ENCODE measurements around the gene C1QTNF9. TPM values are rescaled to one million over a fixed set of nuclear protein-coding genes. Genes with fewer than 3 reads are reported as not detected.
"Not testable (repeated sequence)": the region's sequence is repeated elsewhere in the genome, so short reads cannot be mapped to it uniquely, and the experiment has no call there.

C1QTNF9 gene
- total and polyA plus RNA-seq, 2 donors (not counting 3 experiments of a cell fraction or from before 2014, with no cell fraction given): not detected

DNA sequence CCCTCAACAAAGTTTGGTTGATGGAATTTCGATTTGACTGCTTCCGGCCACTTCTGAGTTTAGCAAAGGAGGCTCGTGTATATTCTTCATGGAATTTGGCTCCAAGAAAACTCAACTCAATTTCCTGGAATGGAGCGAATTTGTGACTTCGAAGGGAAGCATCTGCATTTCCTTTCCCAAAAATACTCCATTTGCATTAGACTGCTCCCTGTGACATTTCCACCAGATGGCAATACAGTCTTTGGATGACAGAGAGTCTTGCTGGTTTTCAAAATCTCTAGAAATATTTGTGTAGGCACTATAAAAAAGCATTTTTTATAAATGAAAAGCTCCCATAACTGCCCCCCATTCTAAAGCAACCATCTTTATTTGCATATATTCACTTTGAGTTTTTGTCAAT is 4.1 kb downstream of the C1QTNF9 start:
- no peak overlapping the region for H3K9ac ChIP-seq (replicated peaks; ENCODE audit: extremely low read depth, insufficient read depth, low read length)
- H3K4me1 ChIP-seq (ENCODE audit: control insufficient read depth, extremely low read depth, insufficient read depth, low read length): no peaks in the 10 kb centered on the region
- CTCF ChIA-PET: interaction anchor here (0.6 to 1.3 kb wide), 4 partner anchors 11 to 414 kb away, joined by 3 to 4 read pairs (median 4); no protein-coding TSS in a partner anchor
- H4K20me1 ChIP-seq (replicated peaks; ENCODE audit: control insufficient read depth, extremely low read depth, insufficient read depth, low read length): no peaks in the 10 kb centered on the region
- dilution Hi-C loops (cut with MboI; ENCODE audit: extremely low pct_ligation_motif_present, low sequenced_read_pairs): no loop called here
- FAIRE-seq (peak; percentile 84), DNase-seq (ENCODE audit: low read depth, low spot score) (no peak)
- no peaks in the 10 kb centered on the region for H3K36me3 ChIP-seq (ENCODE audit: control insufficient read depth in 2 of 2, extremely low read depth in 1 of 2, insufficient read depth in 2 of 2, low read length in 2 of 2)
- H3K4me2 ChIP-seq (ENCODE audit: insufficient read depth, low read length): no peak overlapping the region
- no peaks in the 10 kb centered on the region for H3K79me2 ChIP-seq (ENCODE audit: control insufficient read depth, insufficient read depth, low read length)
- intact Hi-C loops (cut with micrococcal nuclease): no loop called here
- H3K4me3 ChIP-seq (replicated peaks in 1 of 3; ENCODE audit: insufficient read depth in 1 of 3, low read depth in 1 of 3, low read length in 3 of 3): no peak overlapping the region
- H3K9me1 ChIP-seq (replicated peaks; ENCODE audit: control insufficient read depth, extremely low read depth, insufficient read depth, low read length): no peaks in the 10 kb centered on the region
- H2AFZ ChIP-seq (ENCODE audit: low read depth, low read length): no peak overlapping the region
- H3K27ac ChIP-seq (ENCODE audit: insufficient read depth, low read depth, low read length): no peak overlapping the region
- no peaks in the 10 kb centered on the region for H3K27me3 ChIP-seq (ENCODE audit: control insufficient read depth in 2 of 2, insufficient read depth in 2 of 2, low read length in 2 of 2)
- no peaks in the 10 kb centered on the region for H3K9me3 ChIP-seq (replicated peaks; ENCODE audit: control insufficient read depth, insufficient read depth, low read length)
- no peak for TF ChIP-seq EZH2 (IDR thresholded peaks at IDR 0.05; ENCODE audit: borderline replicate concordance, low read depth, low read length, severe bottlenecking)
- no peak for TF ChIP-seq JUN (IDR thresholded peaks at IDR 0.05; ENCODE audit: borderline replicate concordance, insufficient read depth, insufficient read length, low read depth)
- TF ChIP-seq GATA2 (IDR thresholded peaks at IDR 0.05; ENCODE audit: insufficient read depth, insufficient read length, low read depth, low read length): no peak
- TF ChIP-seq MYC (IDR thresholded peaks at IDR 0.05; ENCODE audit: low read depth, low read length): no peak
- no peak for TF ChIP-seq FOS (IDR thresholded peaks at IDR 0.05; ENCODE audit: borderline replicate concordance, insufficient read depth, low read length)
- no peak for TF ChIP-seq POLR2AphosphoS5 (IDR thresholded peaks at IDR 0.05; ENCODE audit: insufficient read depth, low read depth, low read length)
- TF ChIP-seq, protein P1, sequence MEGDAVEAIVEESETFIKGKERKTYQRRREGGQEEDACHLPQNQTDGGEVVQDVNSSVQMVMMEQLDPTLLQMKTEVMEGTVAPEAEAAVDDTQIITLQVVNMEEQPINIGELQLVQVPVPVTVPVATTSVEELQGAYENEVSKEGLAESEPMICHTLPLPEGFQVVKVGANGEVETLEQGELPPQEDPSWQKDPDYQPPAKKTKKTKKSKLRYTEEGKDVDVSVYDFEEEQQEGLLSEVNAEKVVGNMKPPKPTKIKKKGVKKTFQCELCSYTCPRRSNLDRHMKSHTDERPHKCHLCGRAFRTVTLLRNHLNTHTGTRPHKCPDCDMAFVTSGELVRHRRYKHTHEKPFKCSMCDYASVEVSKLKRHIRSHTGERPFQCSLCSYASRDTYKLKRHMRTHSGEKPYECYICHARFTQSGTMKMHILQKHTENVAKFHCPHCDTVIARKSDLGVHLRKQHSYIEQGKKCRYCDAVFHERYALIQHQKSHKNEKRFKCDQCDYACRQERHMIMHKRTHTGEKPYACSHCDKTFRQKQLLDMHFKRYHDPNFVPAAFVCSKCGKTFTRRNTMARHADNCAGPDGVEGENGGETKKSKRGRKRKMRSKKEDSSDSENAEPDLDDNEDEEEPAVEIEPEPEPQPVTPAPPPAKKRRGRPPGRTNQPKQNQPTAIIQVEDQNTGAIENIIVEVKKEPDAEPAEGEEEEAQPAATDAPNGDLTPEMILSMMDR (IDR thresholded peaks at IDR 0.05; ENCODE audit: extremely low read depth in 1 of 2, insufficient read depth in 1 of 2, low read depth in 1 of 2, low read length in 2 of 2): no peak
- TF ChIP-seq POLR2A (IDR thresholded peaks at IDR 0.05; ENCODE audit: low read depth, low read length): no peak
- TF ChIP-seq, protein P2, sequence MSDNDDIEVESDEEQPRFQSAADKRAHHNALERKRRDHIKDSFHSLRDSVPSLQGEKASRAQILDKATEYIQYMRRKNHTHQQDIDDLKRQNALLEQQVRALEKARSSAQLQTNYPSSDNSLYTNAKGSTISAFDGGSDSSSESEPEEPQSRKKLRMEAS (IDR thresholded peaks at IDR 0.05; ENCODE audit: insufficient read depth, insufficient read length): no peak
- BruUV-seq (replicated peaks): no TSS peak
- POLR2A ChIA-PET: no interaction called here

DNA sequence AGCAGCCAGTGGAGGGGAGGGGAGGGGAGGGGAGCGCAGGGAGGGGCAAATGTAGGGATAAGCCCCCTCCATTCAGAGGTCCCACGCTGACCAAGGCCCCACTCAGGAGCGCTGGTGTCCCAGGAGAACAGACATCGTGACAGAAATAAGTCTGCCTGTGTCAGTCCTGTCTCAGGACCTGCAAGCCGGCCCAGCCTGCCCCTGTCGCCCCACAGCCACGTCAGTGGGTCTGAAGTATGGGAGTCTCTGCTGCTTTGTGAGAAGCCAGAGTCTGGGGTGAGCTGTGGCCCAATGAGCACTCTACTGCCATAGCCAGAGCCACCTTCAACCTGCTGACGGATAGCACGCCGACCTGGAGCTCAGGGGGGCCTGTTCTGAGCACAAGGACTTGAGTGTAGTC is 8.5 kb downstream of the C1QTNF9 start:
- CTCF ChIA-PET; H3K9me1 ChIP-seq (replicated peaks; ENCODE audit: control insufficient read depth, extremely low read depth, insufficient read depth, low read length); H3K4me3 ChIP-seq (replicated peaks in 1 of 3; ENCODE audit: insufficient read depth in 1 of 3, low read depth in 1 of 3, low read length in 3 of 3); DNase-seq (ENCODE audit: low read depth, low spot score); H4K20me1 ChIP-seq (replicated peaks; ENCODE audit: control insufficient read depth, extremely low read depth, insufficient read depth, low read length); dilution Hi-C loops (cut with MboI; ENCODE audit: extremely low pct_ligation_motif_present, low sequenced_read_pairs); H3K4me2 ChIP-seq (ENCODE audit: insufficient read depth, low read length); H3K9ac ChIP-seq (replicated peaks; ENCODE audit: extremely low read depth, insufficient read depth, low read length); BruUV-seq (replicated peaks); H3K27me3 ChIP-seq (ENCODE audit: control insufficient read depth in 2 of 2, insufficient read depth in 2 of 2, low read length in 2 of 2); H3K36me3 ChIP-seq (ENCODE audit: control insufficient read depth in 2 of 2, extremely low read depth in 1 of 2, insufficient read depth in 2 of 2, low read length in 2 of 2); H3K79me2 ChIP-seq (ENCODE audit: control insufficient read depth, insufficient read depth, low read length); H3K4me1 ChIP-seq (ENCODE audit: control insufficient read depth, extremely low read depth, insufficient read depth, low read length); H2AFZ ChIP-seq (ENCODE audit: low read depth, low read length); POLR2A ChIA-PET; FAIRE-seq; H3K9me3 ChIP-seq (replicated peaks; ENCODE audit: control insufficient read depth, insufficient read depth, low read length); H3K27ac ChIP-seq (ENCODE audit: insufficient read depth, low read depth, low read length): not testable (repeated sequence)
- intact Hi-C loops (cut with micrococcal nuclease): loop anchor here (5.0 kb wide), 1 partner anchor 239 kb away; no protein-coding TSS in a partner anchor

DNA sequence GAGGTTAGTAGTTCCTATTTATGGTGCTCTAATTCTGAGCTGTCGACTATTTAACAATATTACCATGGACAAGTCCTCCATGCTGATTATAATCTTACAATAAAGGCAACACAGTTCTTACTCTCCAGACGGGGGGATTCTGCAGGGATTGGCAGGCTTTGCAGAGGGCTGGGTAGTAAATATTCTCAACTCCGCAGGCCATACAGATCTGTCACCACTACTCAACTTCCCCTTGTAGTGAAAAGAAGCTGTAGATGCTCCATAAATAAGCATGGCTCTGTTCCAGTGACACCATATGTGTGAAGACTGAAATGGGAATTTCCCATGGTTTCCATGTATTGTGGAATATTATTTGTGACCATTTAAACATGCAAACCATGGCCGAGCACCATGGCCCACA is 9.5 kb downstream of the C1QTNF9 start:
- FAIRE-seq; H3K27me3 ChIP-seq (ENCODE audit: control insufficient read depth in 2 of 2, insufficient read depth in 2 of 2, low read length in 2 of 2); BruUV-seq (replicated peaks); H3K4me3 ChIP-seq (replicated peaks in 1 of 3; ENCODE audit: insufficient read depth in 1 of 3, low read depth in 1 of 3, low read length in 3 of 3); H3K9ac ChIP-seq (replicated peaks; ENCODE audit: extremely low read depth, insufficient read depth, low read length); H3K4me2 ChIP-seq (ENCODE audit: insufficient read depth, low read length); H3K9me3 ChIP-seq (replicated peaks; ENCODE audit: control insufficient read depth, insufficient read depth, low read length); H3K79me2 ChIP-seq (ENCODE audit: control insufficient read depth, insufficient read depth, low read length); H2AFZ ChIP-seq (ENCODE audit: low read depth, low read length); H3K36me3 ChIP-seq (ENCODE audit: control insufficient read depth in 2 of 2, extremely low read depth in 1 of 2, insufficient read depth in 2 of 2, low read length in 2 of 2); H3K9me1 ChIP-seq (replicated peaks; ENCODE audit: control insufficient read depth, extremely low read depth, insufficient read depth, low read length); DNase-seq (ENCODE audit: low read depth, low spot score); H4K20me1 ChIP-seq (replicated peaks; ENCODE audit: control insufficient read depth, extremely low read depth, insufficient read depth, low read length); H3K27ac ChIP-seq (ENCODE audit: insufficient read depth, low read depth, low read length); POLR2A ChIA-PET; CTCF ChIA-PET; H3K4me1 ChIP-seq (ENCODE audit: control insufficient read depth, extremely low read depth, insufficient read depth, low read length); dilution Hi-C loops (cut with MboI; ENCODE audit: extremely low pct_ligation_motif_present, low sequenced_read_pairs): not testable (repeated sequence)
- intact Hi-C loops (cut with micrococcal nuclease): loop anchor here (5.0 kb wide), 1 partner anchor 238 kb away; no protein-coding TSS in a partner anchor
